Measurements from ENCODE around the gene CD84.
"Not testable (repeated sequence)": the region's sequence is repeated elsewhere in the genome, so short reads cannot be mapped to it uniquely, and the experiment has no call there.

Gene CD84

GRCh38 chr1:160534823-160535605, 44.3 kb downstream of the CD84 start:
- H3K27me3 ChIP-seq (ENCODE audit: control insufficient read depth, low read length) = no peaks in the 10 kb centered on the region
- no peak for TF ChIP-seq EZH2phosphoT487 (IDR thresholded peaks at IDR 0.05; ENCODE audit: borderline replicate concordance, low read length)
- peak; percentile 50 for TF ChIP-seq CTCF (IDR thresholded peaks at IDR 0.05; ENCODE audit: low read depth, low read length, poor library complexity, severe bottlenecking)
- no peaks in the 10 kb centered on the region for H3K9me2 ChIP-seq (replicated peaks; ENCODE audit: control insufficient read depth, low read length)
- H3K9me3 ChIP-seq (ENCODE audit: control insufficient read depth, insufficient read depth, low read length) = peaks cover 23% of the 10 kb centered on the region; the same call in 1 of the 2 replicates
- no peaks in the 10 kb centered on the region; the same call in 1 of the 2 replicates for H3F3A ChIP-seq (ENCODE audit: control insufficient read depth, insufficient read depth)
- H3K4me1 ChIP-seq (ENCODE audit: control insufficient read depth, low read length) = peaks cover 14% of the 10 kb centered on the region
- H3K79me2 ChIP-seq (ENCODE audit: control insufficient read depth, low read length) = no peaks in the 10 kb centered on the region
- H4K20me1 ChIP-seq (ENCODE audit: control insufficient read depth, insufficient read depth, low read depth, low read length) = no peaks in the 10 kb centered on the region
- H3K4me2 ChIP-seq (ENCODE audit: low read length) = no peak overlapping the region
- no peak overlapping the region for H3K27ac ChIP-seq (ENCODE audit: low read depth, low read length)
- no peak overlapping the region for H3K4me3 ChIP-seq (ENCODE audit: low read length)
- no peaks in the 10 kb centered on the region for H3K36me3 ChIP-seq (ENCODE audit: control insufficient read depth, low read length)

GRCh38 chr1:160532557-160532813, 46.8 kb downstream of the CD84 start:
- peaks cover 23% of the 10 kb centered on the region; the same call in 1 of the 2 replicates for H3K9me3 ChIP-seq (ENCODE audit: control insufficient read depth, insufficient read depth, low read length)
- not testable (repeated sequence) for H3F3A ChIP-seq (ENCODE audit: control insufficient read depth, insufficient read depth); H4K20me1 ChIP-seq (ENCODE audit: control insufficient read depth, insufficient read depth, low read depth, low read length); H3K4me3 ChIP-seq (ENCODE audit: low read length); H3K36me3 ChIP-seq (ENCODE audit: control insufficient read depth, low read length); H3K27ac ChIP-seq (ENCODE audit: low read depth, low read length); H3K4me2 ChIP-seq (ENCODE audit: low read length); H3K9me2 ChIP-seq (replicated peaks; ENCODE audit: control insufficient read depth, low read length); H3K27me3 ChIP-seq (ENCODE audit: control insufficient read depth, low read length); H3K79me2 ChIP-seq (ENCODE audit: control insufficient read depth, low read length); H3K4me1 ChIP-seq (ENCODE audit: control insufficient read depth, low read length)

DNA sequence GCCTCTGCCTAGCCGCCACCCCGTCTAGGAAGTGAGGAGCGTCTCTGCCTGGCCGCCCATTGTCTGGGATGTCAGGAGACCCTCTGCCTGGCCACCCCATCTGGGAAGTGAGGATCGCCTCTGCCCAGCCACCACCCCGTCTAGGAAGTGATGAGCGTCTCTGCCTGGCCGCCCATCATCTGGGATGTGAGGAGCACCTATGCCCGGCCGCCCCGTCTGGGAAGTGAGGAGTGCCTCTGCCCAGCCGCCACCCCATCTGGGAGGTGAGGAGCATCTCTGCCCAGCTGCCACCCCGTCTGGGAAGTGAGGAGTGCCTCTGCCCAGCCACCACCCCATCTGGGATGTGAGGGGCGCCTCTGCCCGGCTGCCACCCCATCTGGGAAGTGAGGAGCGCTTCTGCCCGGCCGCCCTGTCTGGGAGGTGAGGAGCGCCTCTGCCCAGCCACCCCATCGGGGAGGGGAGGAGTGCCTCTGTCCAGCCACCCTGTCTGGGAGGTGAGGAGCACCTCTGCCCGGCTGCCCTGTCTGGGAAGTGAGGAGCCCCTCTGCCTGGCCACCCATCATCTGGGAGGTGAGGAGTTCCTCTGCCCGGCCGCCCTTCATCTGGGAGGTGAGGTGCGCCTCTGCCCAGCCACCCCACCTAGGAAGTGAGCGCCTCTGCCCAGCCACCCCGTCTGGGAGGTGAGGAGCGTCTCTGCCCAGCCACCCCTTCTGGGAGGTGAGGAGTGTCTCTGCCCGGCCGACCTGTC, 47.3 kb downstream of the CD84 start:
- not testable (repeated sequence) for H3K79me2 ChIP-seq (ENCODE audit: control insufficient read depth, low read length); H3K36me3 ChIP-seq (ENCODE audit: control insufficient read depth, low read length); H3F3A ChIP-seq (ENCODE audit: control insufficient read depth, insufficient read depth); H3K27me3 ChIP-seq (ENCODE audit: control insufficient read depth, low read length); H3K9me2 ChIP-seq (replicated peaks; ENCODE audit: control insufficient read depth, low read length); H4K20me1 ChIP-seq (ENCODE audit: control insufficient read depth, insufficient read depth, low read depth, low read length); H3K4me3 ChIP-seq (ENCODE audit: low read length); H3K4me2 ChIP-seq (ENCODE audit: low read length); H3K4me1 ChIP-seq (ENCODE audit: control insufficient read depth, low read length); H3K27ac ChIP-seq (ENCODE audit: low read depth, low read length)
- peaks cover 23% of the 10 kb centered on the region; the same call in 1 of the 2 replicates for H3K9me3 ChIP-seq (ENCODE audit: control insufficient read depth, insufficient read depth, low read length)

DNA sequence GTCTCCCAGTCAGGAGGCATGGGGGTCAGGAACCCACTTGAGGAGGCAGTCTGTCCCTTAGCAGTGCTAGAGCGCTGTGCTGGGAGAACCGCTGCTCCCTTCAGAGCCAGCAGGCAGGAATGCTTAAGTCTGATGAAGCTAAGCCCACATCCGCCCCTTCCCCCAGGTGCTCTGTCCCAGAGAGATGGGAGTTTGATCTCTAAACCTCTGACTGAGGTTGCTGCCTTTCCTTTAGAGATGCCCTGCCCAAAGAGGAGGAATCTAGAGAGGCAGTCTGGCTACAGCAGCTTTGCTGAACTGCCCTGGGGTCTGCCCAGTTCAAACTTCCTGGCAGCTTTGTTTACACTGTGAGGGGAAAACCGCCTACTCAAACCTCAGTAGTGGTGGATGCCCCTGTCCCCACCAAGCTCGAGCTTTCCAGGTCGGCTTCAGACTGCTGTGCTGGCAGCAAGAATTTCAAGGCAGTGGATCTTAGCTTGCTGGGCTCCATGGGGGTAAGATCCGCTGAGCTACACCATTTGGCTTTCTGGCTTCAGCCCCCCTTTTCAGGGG, 49.8 kb downstream of the CD84 start:
- not testable (repeated sequence) for H3K79me2 ChIP-seq (ENCODE audit: control insufficient read depth, low read length); H3K27ac ChIP-seq (ENCODE audit: low read depth, low read length); H3F3A ChIP-seq (ENCODE audit: control insufficient read depth, insufficient read depth); H4K20me1 ChIP-seq (ENCODE audit: control insufficient read depth, insufficient read depth, low read depth, low read length); H3K9me3 ChIP-seq (ENCODE audit: control insufficient read depth, insufficient read depth, low read length); H3K36me3 ChIP-seq (ENCODE audit: control insufficient read depth, low read length); H3K4me2 ChIP-seq (ENCODE audit: low read length); H3K27me3 ChIP-seq (ENCODE audit: control insufficient read depth, low read length); H3K9me2 ChIP-seq (replicated peaks; ENCODE audit: control insufficient read depth, low read length); H3K4me3 ChIP-seq (ENCODE audit: low read length); H3K4me1 ChIP-seq (ENCODE audit: control insufficient read depth, low read length)

GRCh38 chr1:160523789-160524188, 55.5 kb downstream of the CD84 start:
- not testable (repeated sequence) for H3K4me2 ChIP-seq (ENCODE audit: low read length); H3K9me2 ChIP-seq (replicated peaks; ENCODE audit: control insufficient read depth, low read length); H3K9me3 ChIP-seq (ENCODE audit: control insufficient read depth, insufficient read depth, low read length); H3K4me3 ChIP-seq (ENCODE audit: low read length); H3K27me3 ChIP-seq (ENCODE audit: control insufficient read depth, low read length); H4K20me1 ChIP-seq (ENCODE audit: control insufficient read depth, insufficient read depth, low read depth, low read length)
- H3K4me1 ChIP-seq (ENCODE audit: control insufficient read depth, low read length) = peaks cover 48% of the 10 kb centered on the region
- H3K36me3 ChIP-seq (ENCODE audit: control insufficient read depth, low read length) = peaks cover 22% of the 10 kb centered on the region
- H3K27ac ChIP-seq (ENCODE audit: low read depth, low read length) = peak overlapping the region; percentile 94
- peaks cover 32% of the 10 kb centered on the region for H3K79me2 ChIP-seq (ENCODE audit: control insufficient read depth, low read length)
- peaks cover 42% of the 10 kb centered on the region for H3F3A ChIP-seq (ENCODE audit: control insufficient read depth, insufficient read depth)

Data from DOHH2 (cell line).